B cell (primary cell): Measurements from ENCODE around the gene EIF3K. TPM values are rescaled to one million over a fixed set of nuclear protein-coding genes. Genes with fewer than 3 reads are reported as not detected.

ENCODE experiments used
- ATAC-seq: fragments of 200-7000 bp; cut with Tn5 transposase; one replicate; pipeline ENCODE4 v1.10.0; 2021; ENCODE audit warnings: low read depth, mild to moderate bottlenecking, moderate number of reproducible peaks, moderate library complexity
- CTCF ChIA-PET: fragments of 350-600 bp; sonication (Branson Sonifier 250); formaldehyde crosslinking; loops from one replicate; lab custom pipeline; 2021; ENCODE audit warnings: antibody characterized with exemption, inconsistent platforms; lab: Charles Lee
- POLR2A ChIA-PET: fragments of 350-600 bp; sonication (Branson Sonifier 250); formaldehyde crosslinking; loops from one replicate; lab custom pipeline; 2021; ENCODE audit warnings: antibody characterized with exemption; lab: Charles Lee
- DNase-seq: peaks from one replicate; pipeline ENCODE4 v3.0.0; 2013
- H2AFZ ChIP-seq: 2 replicates; pipeline ENCODE4 v1.6.1; 2012; ENCODE audit warnings: mild to moderate bottlenecking, low read depth, low read length; ENCODE audit not compliant: insufficient read depth, poor library complexity, severe bottlenecking
- H3K27ac ChIP-seq, 2 donors: 1 replicate in 1 of 2; 2 replicates in 1 of 2; pipeline ENCODE4 v1.5.1; 2012 to 2013; ENCODE audit warnings: low read length in 2 of 2, mild to moderate bottlenecking in 2 of 2, moderate library complexity in 1 of 2
- H3K27me3 ChIP-seq, 4 experiments: fragments of 200-600 bp in 1 of 4; sonication (generic) in 1 of 4; replicated peaks in 1 of 4; 1 replicate in 2 of 4; 2 replicates in 2 of 4; pipeline versions ENCODE4 v1.6.1 to v1.7.0; 2013 to 2016; ENCODE audit warnings: low read length in 3 of 4, mild to moderate bottlenecking in 2 of 4, mixed read lengths in 1 of 4, moderate library complexity in 1 of 4; ENCODE audit not compliant: insufficient read depth in 4 of 4, control insufficient read depth in 3 of 4; ENCODE audit errors: control extremely low read depth in 1 of 4
- H3K36me3 ChIP-seq, 2 experiments: replicated peaks in 1 of 2; 1 replicate in 1 of 2; 2 replicates in 1 of 2; pipeline versions ENCODE4 v1.6.1 to v1.7.1; 2013; ENCODE audit warnings: low read length in 1 of 2; ENCODE audit not compliant: insufficient read depth in 2 of 2, control insufficient read depth in 1 of 2; ENCODE audit errors: control extremely low read depth in 1 of 2, extremely low read depth in 1 of 2
- H3K4me1 ChIP-seq, 2 donors: fragments of 200-600 bp in 1 of 2; sonication (generic) in 1 of 2; 1 replicate in 1 of 2; 2 replicates in 1 of 2; pipeline versions ENCODE4 v1.5.1 to v1.6.1; 2013 to 2017; ENCODE audit warnings: low read length in 2 of 2; ENCODE audit not compliant: control insufficient read depth in 2 of 2, insufficient read depth in 2 of 2
- H3K4me2 ChIP-seq: replicated peaks from 2 replicates; pipeline ENCODE3; 2012; ENCODE audit warnings: mild to moderate bottlenecking, low read depth, low read length; ENCODE audit not compliant: poor library complexity, severe bottlenecking
- H3K4me3 ChIP-seq, 5 experiments: fragments of 200-600 bp in 1 of 5; sonication (generic) in 1 of 5; 1 replicate in 3 of 5; 2 replicates in 2 of 5; pipeline versions ENCODE4 v1.5.1 to v1.7.0; 2011 to 2016; ENCODE audit warnings: low read length in 4 of 5, mild to moderate bottlenecking in 4 of 5, low read depth in 2 of 5, control low read depth in 1 of 5, moderate library complexity in 1 of 5; ENCODE audit not compliant: insufficient read depth in 1 of 5; ENCODE audit errors: control extremely low read depth in 1 of 5, extremely low read depth in 1 of 5
- H3K79me2 ChIP-seq: fragments of 200-600 bp; sonication (generic); one replicate; pipeline ENCODE4 v1.6.0; 2016; ENCODE audit warnings: low read length; ENCODE audit not compliant: control insufficient read depth, insufficient read depth
- H3K9ac ChIP-seq: fragments of 200-600 bp; sonication (generic); 2 replicates; pipeline ENCODE4 v1.6.1; 2017; ENCODE audit warnings: mild to moderate bottlenecking, low read length, moderate library complexity
- H3K9me3 ChIP-seq, 3 donors: one replicate each; pipeline versions ENCODE4 v1.6.1 to v1.7.1; 2013; ENCODE audit warnings: low read length in 2 of 3; ENCODE audit not compliant: control insufficient read depth in 2 of 3, insufficient read depth in 1 of 3; ENCODE audit errors: control extremely low read depth in 1 of 3
- H4K20me1 ChIP-seq: 2 replicates; pipeline ENCODE4 v1.6.0; 2012; ENCODE audit warnings: mild to moderate bottlenecking, low read length; ENCODE audit not compliant: insufficient read depth, control insufficient read depth, poor library complexity, severe bottlenecking
- H3K27ac Mint-ChIP-seq: one replicate; pipeline ENCODE4 v1.8.0; 2021; ENCODE audit warnings: mixed read lengths
- H3K27me3 Mint-ChIP-seq: one replicate; pipeline ENCODE4 v1.8.0; 2021; ENCODE audit warnings: mixed read lengths
- H3K4me1 Mint-ChIP-seq: one replicate; pipeline ENCODE4 v1.8.0; 2021; ENCODE audit warnings: mixed read lengths
- H3K4me3 Mint-ChIP-seq: one replicate; pipeline ENCODE4 v1.8.0; 2021; ENCODE audit warnings: mixed read lengths
- H3K9me3 Mint-ChIP-seq: one replicate; pipeline ENCODE4 v1.8.0; 2022; ENCODE audit warnings: mixed read lengths; ENCODE audit not compliant: insufficient read depth
- CTCF ChIP-seq: fragments of 200-600 bp; IDR thresholded peaks from one replicate; pipeline ENCODE4 v1.8.0; 2022; ENCODE audit warnings: antibody characterized with exemption, mild to moderate bottlenecking
- EZH2 ChIP-seq: IDR thresholded peaks from 2 replicates; pipeline ENCODE4 v1.6.1; 2012; ENCODE audit warnings: borderline replicate concordance, low read depth, mild to moderate bottlenecking, moderate library complexity, low read length; ENCODE audit not compliant: insufficient read depth, poor library complexity, severe bottlenecking
- WGBS: methylation state at CpG from one replicate; pipeline ENCODE4 v1.1.5; 2013; ENCODE audit warnings: missing lambda C conversion rate; ENCODE audit not compliant: insufficient coverage; 5-methylcytosine and 5-hydroxymethylcytosine counted together
- intact Hi-C: fragments of 100-400 bp; cut with micrococcal nuclease; formaldehyde crosslinking; loops from one replicate; pipeline ENCODE4 v1.10.0; 2022
- polyA plus RNA-seq: library from polyadenylated mRNA; depleted of rRNA; stranded (reverse); fragments of >200 nt; gene quantifications from 2 replicates; pipeline ENCODE4 v1.2.3, GENCODE V29; 2012
- total RNA-seq, 2 donors: library from RNA; stranded (reverse); fragments of 120-200 nt in 1 of 2; gene quantifications; 1 replicate in 1 of 2; 2 replicates in 1 of 2; pipeline versions ENCODE4 v1.2.3 to v1.2.4, GENCODE V29; 2013 to 2022

The EIF3K gene
- total and polyA plus RNA-seq, 2 donors (not counting 1 experiment from before 2014, with no cell fraction given), result 284 to 773 TPM

- H3K27ac Mint-ChIP-seq, result no peak overlapping the region
- Histone ChIP-seq H3K4me2 (peak overlapping the region; percentile 42), H4K20me1 (peaks cover 52% of the 10 kb centered on the region), H2AFZ (no peak overlapping the region), H3K4me3 (no peak overlapping the region), H3K27ac (no peak overlapping the region), H3K36me3 (peaks cover 0 to 3% of the 10 kb centered on the region in 2 experiments), H3K27me3 (no peaks in the 10 kb centered on the region), H3K9ac (no peak overlapping the region), H3K9me3 (no peaks in the 10 kb centered on the region), H3K79me2 (peaks cover 95% of the 10 kb centered on the region), H3K4me1 (peaks cover 42 to 64% of the 10 kb centered on the region in 2 donors)
- POLR2A ChIA-PET, result no interaction called here
- no peak for DNase-seq
- peaks cover 73% of the 10 kb centered on the region for H3K4me1 Mint-ChIP-seq
- no peaks in the 10 kb centered on the region for H3K27me3 Mint-ChIP-seq
- ATAC-seq, result no peak
- TF ChIP-seq EZH2, result no peak
- TF ChIP-seq CTCF, result no peak
- CTCF ChIA-PET, result no interaction called here
- no peaks in the 10 kb centered on the region for H3K9me3 Mint-ChIP-seq
- WGBS, result 87% methylated on average over 5 of the region's 5 CpGs
- H3K4me3 Mint-ChIP-seq, result no peak overlapping the region
- intact Hi-C loops, result no loop called here
Measured at GRCh38 chr19:38675611-38676010, 56.6 kb downstream of the EIF3K start.

DNA sequence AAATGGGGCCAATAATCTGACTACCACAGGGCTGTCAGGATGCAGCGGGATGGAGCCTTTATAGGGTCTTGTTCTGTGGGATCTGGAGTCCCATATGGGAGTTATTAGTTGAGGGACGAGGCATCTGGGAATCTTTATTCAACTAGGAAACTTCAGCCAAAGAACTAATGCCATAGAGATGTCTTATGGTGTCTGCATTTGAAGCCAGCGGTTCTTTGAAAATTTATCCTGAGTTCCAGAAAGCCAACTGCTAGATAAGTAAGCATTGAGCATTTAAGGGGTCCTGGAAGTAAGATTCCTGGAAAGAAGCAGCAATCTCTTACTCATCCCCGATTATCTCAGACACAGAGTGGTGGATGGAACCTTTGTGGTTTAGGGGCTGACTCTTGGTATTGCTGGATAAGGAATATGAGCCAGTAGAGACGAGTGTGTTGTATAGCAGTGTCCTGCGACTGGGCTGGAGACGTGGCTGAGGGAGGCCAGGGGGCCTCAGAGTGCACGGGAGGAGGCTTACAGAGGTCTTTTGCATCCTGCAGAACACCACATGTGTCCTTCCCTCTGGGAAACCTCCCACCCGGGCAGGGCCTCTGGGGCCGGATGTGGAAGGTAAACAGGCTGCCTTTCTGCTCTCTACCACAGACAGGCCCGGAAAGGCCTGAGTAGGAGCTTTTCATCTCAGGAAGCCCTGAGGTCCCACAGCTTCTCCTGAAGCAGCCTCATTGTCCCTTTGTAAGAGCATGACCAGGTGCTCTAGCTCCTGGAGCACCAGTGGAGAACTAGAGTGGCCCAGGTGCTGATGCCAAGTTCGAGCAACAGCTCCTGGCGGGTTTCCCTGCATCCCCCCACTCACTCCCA, 57.3 kb downstream of the EIF3K start:
- DNase-seq (no peak), ATAC-seq (no peak)
- Histone ChIP-seq H3K27me3 (no peaks in the 10 kb centered on the region), H3K9ac (peak overlapping the region; percentile 1), H2AFZ (no peak overlapping the region), H3K4me3 (no peak overlapping the region), H3K4me2 (peak overlapping the region; percentile 42), H3K4me1 (peaks cover 42 to 60% of the 10 kb centered on the region in 2 donors), H3K36me3 (peaks cover 0 to 3% of the 10 kb centered on the region in 2 experiments), H3K9me3 (no peaks in the 10 kb centered on the region), H3K27ac (peak overlapping the region in 1 of 2 donors; percentile 3), H4K20me1 (peaks cover 58% of the 10 kb centered on the region), H3K79me2 (peaks cover 95% of the 10 kb centered on the region)
- H3K27me3 Mint-ChIP-seq, result no peaks in the 10 kb centered on the region
- H3K4me1 Mint-ChIP-seq, result peaks cover 70% of the 10 kb centered on the region
- H3K9me3 Mint-ChIP-seq, result no peaks in the 10 kb centered on the region
- TF ChIP-seq CTCF (no peak), EZH2 (no peak)
- ChIA-PET CTCF (no interaction called here), POLR2A (no interaction called here)
- 22% methylated on average over 7 of the region's 13 CpGs for WGBS
- H3K4me3 Mint-ChIP-seq, result peak overlapping the region; percentile 11
- intact Hi-C loops, result no loop called here
- H3K27ac Mint-ChIP-seq, result peak overlapping the region; percentile 4
